Type B pancreatic cell (in vitro differentiated cells): ENCODE data around the gene PPARGC1A. TPM values are rescaled to one million over a fixed set of nuclear protein-coding genes. Genes with fewer than 3 reads are reported as not detected.

ENCODE experiments used
- DNase-seq: peaks from one replicate; pipeline ENCODE4 v3.0.0; 2021; ENCODE audit warnings: mixed read lengths; ENCODE audit not compliant: unreplicated experiment; ENCODE audit errors: extremely low spot score
- H3K27ac Mint-ChIP-seq: 2 replicates; pipeline ENCODE4 v1.8.0; 2021; ENCODE audit warnings: mild to moderate bottlenecking, mixed read lengths
- H3K27me3 Mint-ChIP-seq: 2 replicates; pipeline ENCODE4 v1.8.0; 2021; ENCODE audit warnings: mixed read lengths
- H3K36me3 Mint-ChIP-seq: 2 replicates; pipeline ENCODE4 v1.8.0; 2021; ENCODE audit warnings: mixed read lengths
- H3K4me1 Mint-ChIP-seq: one replicate; pipeline ENCODE4 v1.8.0; 2021; ENCODE audit warnings: mixed read lengths; ENCODE audit not compliant: unreplicated experiment
- H3K4me3 Mint-ChIP-seq: 2 replicates; pipeline ENCODE4 v1.8.0; 2021; ENCODE audit warnings: mild to moderate bottlenecking, mixed read lengths
- H3K9me3 Mint-ChIP-seq: 2 replicates; pipeline ENCODE4 v1.8.0; 2021; ENCODE audit warnings: mixed read lengths
- total RNA-seq: library from RNA; stranded (reverse); gene quantifications from 2 replicates; pipeline ENCODE4 v1.2.1, GENCODE V29; 2021; ENCODE audit warnings: low replicate concordance
- TF ChIP-seq, protein P1 (sequence below): fragments of 200-600 bp; sonication (generic); conservative IDR thresholded peaks from 2 replicates; pipeline ENCODE4 v1.5.0; 2021; ENCODE audit warnings: antibody characterized with exemption, mild to moderate bottlenecking

Gene PPARGC1A
- total RNA-seq, 1 donor from 2014 or later, result 39.4 TPM

DNA sequence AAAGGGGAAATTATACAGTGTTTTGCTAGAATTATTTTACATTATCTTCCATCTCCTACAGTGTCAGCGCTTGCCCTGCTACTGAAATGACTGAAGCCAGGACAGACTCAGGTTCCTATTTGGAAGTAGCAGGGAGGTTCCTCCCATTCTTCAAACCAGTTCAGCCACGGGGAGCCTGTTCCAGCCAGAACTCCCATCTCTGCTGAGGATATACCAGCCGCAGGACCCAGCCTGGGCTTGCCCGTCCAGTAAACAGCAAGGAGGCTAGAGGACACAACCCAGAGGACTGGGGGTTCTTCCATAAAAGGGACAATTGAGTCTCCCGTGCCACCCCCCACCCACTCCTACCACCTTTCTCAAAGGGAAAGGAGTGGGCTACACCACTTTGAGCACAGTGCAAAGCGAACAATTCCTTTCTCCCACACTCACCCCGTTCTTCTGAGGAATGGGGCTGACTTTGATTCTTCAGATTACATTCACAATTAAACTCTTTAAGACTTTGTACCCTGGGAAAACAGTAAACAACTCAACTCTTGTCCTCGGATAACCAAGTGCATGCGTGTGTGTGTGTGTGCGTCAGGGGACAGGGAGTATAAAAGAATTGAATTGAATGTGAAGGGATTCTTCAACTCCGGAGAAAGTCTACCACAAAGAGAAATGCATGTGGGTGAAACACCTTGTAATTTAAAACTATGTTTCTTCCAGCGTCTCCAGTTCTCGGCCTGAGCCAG lies 31.0 kb upstream of the PPARGC1A start:
- peaks cover 8% of the 10 kb centered on the region for H3K9me3 Mint-ChIP-seq
- H3K36me3 Mint-ChIP-seq, result no peaks in the 10 kb centered on the region
- no peak for DNase-seq
- H3K4me1 Mint-ChIP-seq, result peaks cover 22% of the 10 kb centered on the region
- H3K27ac Mint-ChIP-seq, result no peak overlapping the region
- no peak overlapping the region for H3K4me3 Mint-ChIP-seq
- no peaks in the 10 kb centered on the region for H3K27me3 Mint-ChIP-seq
- TF ChIP-seq, protein P1, sequence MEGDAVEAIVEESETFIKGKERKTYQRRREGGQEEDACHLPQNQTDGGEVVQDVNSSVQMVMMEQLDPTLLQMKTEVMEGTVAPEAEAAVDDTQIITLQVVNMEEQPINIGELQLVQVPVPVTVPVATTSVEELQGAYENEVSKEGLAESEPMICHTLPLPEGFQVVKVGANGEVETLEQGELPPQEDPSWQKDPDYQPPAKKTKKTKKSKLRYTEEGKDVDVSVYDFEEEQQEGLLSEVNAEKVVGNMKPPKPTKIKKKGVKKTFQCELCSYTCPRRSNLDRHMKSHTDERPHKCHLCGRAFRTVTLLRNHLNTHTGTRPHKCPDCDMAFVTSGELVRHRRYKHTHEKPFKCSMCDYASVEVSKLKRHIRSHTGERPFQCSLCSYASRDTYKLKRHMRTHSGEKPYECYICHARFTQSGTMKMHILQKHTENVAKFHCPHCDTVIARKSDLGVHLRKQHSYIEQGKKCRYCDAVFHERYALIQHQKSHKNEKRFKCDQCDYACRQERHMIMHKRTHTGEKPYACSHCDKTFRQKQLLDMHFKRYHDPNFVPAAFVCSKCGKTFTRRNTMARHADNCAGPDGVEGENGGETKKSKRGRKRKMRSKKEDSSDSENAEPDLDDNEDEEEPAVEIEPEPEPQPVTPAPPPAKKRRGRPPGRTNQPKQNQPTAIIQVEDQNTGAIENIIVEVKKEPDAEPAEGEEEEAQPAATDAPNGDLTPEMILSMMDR, result no peak

DNA sequence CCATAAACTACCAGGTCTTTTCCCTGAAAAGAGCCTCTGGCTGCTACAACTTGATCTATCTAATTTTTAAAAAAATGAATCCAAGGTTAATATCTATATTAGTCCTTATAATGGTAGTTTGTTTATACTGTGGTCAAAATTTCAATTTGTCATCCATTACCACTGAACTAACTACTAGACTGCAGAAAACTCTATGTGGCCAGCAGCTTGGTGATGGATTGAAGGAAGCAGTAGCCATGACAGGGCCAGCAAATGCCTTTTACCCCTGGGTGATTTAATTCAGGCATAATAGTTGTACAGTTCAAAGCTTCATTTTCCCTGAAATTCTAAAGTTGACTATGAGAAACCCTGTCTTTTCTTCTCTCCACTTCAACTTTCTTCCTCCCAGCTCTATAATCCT lies 30.4 kb upstream of the PPARGC1A start:
- Mint-ChIP-seq H3K4me1 (peaks cover 22% of the 10 kb centered on the region), H3K27me3 (no peaks in the 10 kb centered on the region), H3K9me3 (peaks cover 8% of the 10 kb centered on the region), H3K4me3 (no peak overlapping the region), H3K27ac (no peak overlapping the region), H3K36me3 (no peaks in the 10 kb centered on the region)
- DNase-seq, result no peak
- TF ChIP-seq, protein P1, result no peak

DNA sequence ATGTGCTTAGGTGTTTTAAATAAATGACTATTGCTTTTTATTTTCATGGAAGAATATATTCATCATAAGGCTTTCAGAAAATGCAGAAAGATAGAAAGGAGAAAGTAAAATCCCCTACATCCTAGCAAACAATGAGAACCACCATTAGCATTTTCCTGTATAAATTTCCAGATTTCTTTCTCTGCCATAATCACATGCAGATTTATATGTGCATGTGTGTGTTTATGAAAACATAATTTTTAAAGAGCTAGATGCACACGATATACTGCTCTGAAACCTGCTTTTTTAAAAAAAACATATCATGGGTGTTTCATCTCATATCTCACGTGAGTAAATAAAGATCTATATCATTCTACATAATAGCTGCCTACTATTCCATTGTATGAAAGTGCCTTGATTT lies 26.4 kb upstream of the PPARGC1A start:
- Mint-ChIP-seq H3K27ac (no peak overlapping the region), H3K4me3 (no peak overlapping the region), H3K27me3 (no peaks in the 10 kb centered on the region), H3K4me1 (peaks cover 8% of the 10 kb centered on the region), H3K9me3 (no peaks in the 10 kb centered on the region), H3K36me3 (no peaks in the 10 kb centered on the region)
- TF ChIP-seq, protein P1, result no peak
- DNase-seq, result no peak

- H3K4me3 Mint-ChIP-seq, result no peak overlapping the region
- peaks cover 3% of the 10 kb centered on the region for H3K4me1 Mint-ChIP-seq
- H3K27ac Mint-ChIP-seq, result no peak overlapping the region
- H3K9me3 Mint-ChIP-seq, result no peaks in the 10 kb centered on the region
- TF ChIP-seq, protein P1, result no peak
- no peak for DNase-seq
- H3K27me3 Mint-ChIP-seq, result no peaks in the 10 kb centered on the region
- H3K36me3 Mint-ChIP-seq, result no peaks in the 10 kb centered on the region
These were observed 25.7 kb upstream of the PPARGC1A start for GRCh38 chr4:23915459-23916132.

GRCh38 chr4:23911675-23912455 lies 22.0 kb upstream of the PPARGC1A start:
- Mint-ChIP-seq H3K27ac (no peak overlapping the region), H3K4me3 (no peak overlapping the region), H3K9me3 (no peaks in the 10 kb centered on the region), H3K27me3 (no peaks in the 10 kb centered on the region), H3K4me1 (no peaks in the 10 kb centered on the region), H3K36me3 (no peaks in the 10 kb centered on the region)
- TF ChIP-seq, protein P1, result no peak
- DNase-seq, result no peak
